Pons (tissue), 1 donor: ENCODE data around the gene FBN2.
A peak's percentile ranks its signal among the peaks of the same experiment; 100 is the strongest.

Source experiments
- DNase-seq: peaks from one replicate; pipeline ENCODE4 v3.0.0-alpha.2; 2016; ENCODE audit warnings: low spot score

Gene FBN2

DNA sequence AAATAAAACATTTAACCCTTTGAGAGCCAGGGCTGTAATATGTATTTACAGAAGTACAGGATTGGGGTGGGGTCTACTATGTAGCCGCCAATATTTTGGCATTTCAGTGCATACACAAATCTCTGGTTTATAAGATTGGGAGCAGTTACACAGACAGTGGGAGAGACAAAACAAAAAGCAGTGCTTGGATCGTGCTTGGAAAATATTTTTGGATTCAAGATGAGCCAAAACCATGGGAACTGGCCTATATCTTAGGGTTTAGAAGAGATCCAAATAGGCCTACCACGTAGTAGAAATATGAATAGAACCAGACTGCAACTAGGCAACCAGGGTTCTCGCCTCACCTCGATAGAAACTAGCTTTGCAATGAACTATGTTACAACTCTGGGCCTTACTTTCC is 284.9 kb downstream of the FBN2 start:
- no peak for DNase-seq

DNA sequence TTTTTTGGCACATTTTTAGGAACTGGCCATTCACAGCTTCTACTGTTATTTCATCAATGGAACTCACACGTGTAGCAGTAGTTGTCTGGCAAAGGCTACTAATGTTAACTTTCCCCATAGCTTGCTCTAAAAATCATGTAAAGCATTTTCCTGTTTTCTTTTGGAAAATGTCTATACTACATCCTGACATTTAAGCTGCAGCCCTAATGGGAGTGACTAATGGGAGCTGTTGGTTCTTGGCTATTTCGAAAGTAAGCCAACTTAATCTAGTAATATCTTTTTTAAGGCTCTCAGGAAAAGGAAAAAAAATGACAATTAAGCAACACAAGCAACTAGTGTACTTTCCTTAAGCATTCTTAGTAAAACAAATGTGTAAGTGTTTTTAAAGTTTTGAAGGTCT is 285.3 kb downstream of the FBN2 start:
- DNase-seq: no peak

DNA sequence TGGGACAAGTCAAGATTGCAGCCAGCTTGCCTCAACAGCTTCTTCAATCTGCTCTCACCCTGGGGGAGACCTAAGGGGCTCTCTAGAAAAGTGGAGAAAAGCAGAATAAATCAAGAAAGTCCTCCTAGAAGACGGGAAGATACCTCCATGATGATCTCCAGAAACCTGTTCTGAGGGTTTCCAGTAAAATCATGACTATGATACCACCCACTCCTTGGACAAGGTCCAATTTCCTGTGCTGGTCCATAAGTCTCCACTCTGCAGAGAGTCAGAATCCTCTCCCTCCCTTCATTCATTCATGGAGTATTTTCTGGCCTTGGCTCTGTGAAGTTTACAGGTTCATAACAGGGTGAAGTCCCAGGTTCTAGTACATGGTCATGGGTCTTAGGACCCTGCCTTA is 285.8 kb downstream of the FBN2 start:
- DNase-seq: no peak

DNA sequence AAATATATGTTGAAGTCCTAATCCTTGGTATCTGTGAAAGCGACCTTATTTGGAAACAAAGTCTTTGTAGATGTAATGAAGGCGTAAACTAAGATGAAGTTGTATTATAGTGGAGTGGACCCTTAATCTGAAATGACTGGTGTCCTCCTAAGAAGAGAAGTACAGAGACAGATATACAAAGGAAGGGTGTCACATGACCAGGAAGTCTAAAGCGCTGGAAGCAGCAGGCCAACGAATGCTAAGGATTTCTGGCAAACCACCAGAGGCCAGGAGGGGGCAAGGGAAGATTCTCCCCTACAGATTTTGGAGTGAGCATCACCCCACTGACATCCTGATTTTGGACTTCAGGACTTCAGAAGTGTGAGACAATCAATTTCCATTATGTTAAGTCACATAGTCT is 292.1 kb downstream of the FBN2 start:
- DNase-seq: no peak

DNA sequence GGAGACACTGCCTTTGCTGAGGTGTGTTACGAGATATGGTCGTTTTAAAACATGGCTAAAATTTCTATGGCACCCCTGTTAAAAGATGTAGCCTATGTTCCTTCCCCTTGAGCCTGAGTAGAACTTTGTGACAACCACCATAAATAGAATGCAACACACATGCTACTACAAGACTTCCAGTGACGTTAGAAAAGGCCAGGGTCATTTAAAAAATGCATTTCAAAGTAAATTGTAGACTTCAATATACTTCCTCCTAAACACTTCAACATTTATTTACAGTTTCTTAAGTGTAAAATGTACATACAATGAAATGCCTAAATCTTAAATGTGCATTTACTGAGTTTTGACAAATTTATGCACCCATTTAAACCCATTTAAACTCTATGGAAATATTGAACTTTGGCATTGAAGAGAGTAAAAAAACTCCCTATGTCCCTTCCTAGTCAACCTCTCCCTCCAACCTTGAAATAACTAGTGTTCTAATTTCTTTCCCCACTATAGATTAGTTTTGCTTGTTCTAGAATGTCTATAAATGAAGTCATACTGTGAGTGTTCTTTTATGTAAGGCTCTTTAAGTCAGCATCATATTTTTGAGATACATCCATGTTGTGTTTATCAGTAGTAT is 294.0 kb downstream of the FBN2 start:
- no peak for DNase-seq

DNA sequence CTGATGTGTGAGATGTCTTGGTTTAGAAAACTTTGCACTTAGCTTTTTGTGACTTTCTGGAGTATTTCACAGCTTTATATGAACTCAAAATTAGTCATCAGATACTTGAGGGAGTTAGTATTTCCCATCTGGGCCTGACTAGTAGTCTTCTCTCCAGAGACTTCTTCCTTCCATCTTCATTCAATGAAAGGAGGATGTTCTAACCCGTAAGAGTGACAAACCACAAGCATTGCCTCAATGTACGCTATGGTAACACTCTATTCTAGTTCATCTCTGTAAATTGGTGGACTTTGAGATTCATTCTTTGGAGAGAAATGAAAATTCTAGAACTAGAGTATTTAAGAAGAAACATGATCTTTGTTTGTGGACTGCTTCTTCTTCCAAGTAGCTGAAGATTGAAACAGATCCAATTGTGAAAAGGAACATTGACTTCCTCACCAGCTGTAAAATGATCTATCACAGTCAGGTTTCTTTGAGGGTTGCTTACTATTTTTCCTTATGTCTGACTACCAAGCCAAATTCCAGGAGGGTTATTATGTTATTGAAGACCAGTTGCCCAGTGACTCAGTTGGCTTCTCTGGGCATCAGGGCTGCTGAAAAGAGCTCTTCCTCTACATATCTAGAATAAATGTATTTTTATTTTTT is 296.9 kb downstream of the FBN2 start:
- no peak for DNase-seq

DNA sequence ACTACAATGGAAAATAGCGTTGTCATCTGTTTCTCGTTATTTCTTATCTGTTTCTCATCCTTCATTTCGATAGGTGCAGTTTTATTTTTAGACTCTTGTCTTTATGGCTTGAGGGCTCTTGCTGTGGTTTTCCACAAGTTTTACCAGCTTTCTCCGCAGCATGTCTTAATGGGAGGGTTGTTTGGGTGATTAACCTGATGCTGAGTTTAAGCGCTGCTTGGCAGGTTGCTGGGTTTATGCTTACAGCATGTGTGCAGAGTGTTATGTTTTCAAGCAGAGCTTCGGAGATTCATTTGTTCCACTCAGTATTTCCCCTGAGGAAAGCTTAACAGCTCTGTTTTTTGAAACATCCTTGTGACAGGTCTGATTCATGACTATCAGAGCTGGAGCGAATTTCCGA is 300.5 kb downstream of the FBN2 start:
- no peak for DNase-seq

DNA sequence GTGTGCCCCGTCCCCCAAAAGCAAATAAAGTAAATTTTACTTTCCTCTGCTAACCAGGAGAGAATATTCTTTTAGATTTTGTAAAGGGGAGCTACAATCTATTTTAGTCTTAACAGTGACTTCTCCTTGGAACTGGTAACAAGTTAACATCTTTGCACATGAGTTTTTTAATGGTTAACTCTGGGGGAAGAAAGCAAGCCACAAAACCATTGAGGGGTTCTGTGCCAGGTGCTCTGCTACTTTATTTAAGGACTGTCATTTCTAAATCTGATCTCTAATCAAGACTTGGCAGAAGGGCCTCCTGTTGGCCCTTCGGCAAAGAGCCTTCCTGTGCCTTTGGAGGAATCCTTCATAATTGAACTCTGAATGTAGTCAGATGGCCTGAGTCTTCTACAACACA is 301.0 kb downstream of the FBN2 start:
- DNase-seq: no peak

DNA sequence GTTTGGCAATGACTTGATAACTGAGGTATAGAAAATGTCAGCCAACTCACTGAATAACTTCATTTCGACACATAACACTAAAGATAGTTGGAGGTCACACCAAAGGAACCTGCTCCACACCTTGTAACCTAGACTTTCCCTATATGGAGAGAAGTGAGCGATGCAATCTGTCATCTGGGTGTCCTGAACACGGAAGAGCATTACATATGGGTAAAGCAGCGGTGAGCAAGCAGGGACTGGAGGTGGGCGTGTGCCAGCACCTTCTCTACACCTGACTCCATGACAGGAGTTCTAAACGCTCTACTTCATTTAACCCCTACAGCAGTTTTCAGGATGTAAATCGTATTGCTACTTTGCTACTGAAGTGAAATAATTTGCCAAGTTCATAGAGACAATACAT is 301.7 kb downstream of the FBN2 start:
- no peak for DNase-seq

DNA sequence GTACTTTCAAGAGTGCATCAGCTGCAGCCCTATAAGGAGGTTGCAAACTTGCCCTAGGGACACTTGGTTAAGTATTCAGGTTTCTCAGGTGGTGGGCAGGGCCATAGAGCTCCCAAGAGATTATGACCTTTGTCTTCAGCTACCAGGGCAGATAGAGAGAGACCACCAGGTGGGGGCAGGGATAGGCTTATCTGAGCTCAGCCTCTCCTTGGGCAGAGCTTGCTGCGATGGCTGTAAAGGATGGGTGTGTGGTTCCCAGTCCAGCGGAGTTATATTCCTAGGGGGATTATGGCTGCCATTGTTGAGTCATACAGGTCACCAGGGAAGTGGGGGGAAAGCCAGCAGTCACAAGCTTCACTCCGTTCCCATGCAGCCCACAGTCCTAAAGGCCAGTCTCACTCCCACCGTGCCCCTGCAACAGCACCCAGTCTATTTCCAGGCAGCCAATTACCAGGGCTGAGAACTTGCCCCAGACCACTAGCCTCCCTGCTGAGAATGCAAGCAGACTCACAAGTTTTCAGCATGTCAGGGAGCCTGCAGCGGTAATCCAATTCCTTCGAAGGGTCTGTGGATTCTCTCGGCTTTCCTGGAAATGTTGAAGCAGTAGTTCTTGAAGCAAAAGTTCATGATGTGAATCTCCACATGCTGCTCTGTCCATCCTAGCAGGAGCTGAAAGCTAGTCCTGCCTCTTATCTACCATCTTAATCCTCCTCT is 303.0 kb downstream of the FBN2 start:
- DNase-seq: no peak

DNA sequence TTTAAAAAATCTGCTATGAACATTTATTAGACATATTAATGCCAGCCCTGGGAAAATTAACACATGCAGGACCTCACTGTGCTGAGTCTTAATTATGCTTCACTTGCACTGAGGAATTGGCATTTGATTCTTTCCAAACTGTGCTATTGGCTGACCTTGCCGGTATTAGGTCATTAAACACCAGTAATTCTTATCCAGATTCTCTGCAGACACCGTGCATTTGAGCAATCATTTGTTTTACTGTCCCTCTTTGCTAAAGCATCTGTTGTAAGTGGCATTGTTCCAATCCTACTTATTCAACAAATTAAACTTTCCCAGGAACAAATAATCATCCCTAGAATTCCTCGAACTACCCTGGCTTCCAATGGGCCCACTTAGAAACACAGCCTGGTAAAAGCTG is 309.5 kb downstream of the FBN2 start:
- DNase-seq: peak; percentile 32

DNA sequence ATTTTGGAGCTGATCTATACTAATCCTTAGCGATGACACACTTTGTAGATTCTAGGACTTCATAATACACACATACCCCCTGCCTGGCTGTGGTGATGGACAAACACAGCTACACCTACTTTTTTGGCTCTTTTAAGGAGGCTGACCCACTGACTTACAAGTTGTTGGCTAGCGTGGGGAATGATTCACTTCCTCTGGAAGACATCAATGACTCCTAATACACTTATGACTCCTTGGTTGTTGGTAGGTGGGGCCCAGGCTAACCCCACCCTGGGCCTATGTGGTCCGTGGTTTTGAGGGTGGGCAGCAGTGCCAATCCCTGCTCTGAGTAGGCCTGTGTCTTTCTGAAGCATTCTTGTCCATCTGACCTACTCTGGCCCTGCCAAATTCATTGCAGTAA is 310.0 kb downstream of the FBN2 start:
- no peak for DNase-seq

DNA sequence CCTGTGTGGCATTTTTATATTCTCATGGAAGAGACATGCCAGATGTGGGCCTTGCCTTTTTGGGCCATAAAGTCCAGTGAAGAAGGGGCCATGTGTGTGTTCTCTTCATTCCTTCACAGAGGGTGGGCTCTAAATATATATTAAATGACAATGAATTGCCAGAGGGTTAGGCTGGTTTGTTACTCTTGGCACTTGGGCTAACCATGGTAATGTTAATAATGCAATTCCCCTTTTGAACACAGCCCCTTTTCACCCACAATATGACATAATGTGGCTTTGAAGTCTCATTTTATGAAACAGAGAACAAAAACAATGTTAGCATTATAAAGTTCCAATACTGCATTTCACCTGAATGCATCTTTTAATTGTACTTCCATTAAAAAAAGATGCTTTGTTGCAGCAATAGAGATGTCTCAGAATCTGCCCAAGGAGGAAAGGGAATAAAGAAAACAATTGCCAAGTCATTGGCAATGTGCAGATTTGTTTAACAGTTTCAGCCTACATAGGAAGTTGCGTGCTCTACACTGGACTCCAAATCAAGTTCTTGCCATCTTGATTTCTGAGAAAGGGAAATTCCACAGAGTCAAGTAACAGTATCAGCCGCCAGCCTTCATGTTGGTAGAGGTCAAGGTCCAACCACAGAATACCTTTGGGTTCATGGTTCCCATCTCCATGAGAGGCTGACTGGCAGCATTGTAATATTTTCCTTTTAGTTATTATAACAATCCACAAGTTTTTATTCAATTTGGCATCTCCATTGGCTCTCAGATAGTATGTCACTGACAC is 312.6 kb downstream of the FBN2 start:
- DNase-seq: no peak

DNA sequence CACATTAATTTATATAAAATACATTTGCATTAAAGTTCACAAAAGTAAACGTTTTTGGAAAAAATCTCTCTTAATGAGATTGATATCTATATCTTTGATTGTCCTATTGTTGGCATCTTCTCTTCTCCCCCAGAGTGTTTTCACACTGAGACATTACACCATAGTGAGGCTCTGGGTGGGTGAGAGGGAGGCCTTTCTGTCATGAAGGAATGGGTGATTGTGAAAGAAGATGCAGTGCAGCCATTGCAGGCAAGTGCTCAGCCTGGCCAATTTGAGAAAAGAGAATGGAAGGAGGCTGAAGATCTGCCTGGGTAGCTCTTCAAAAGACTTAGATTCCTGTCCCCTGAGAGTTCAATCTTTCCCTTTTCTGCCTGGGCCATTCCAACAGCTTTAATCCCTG is 313.7 kb downstream of the FBN2 start:
- no peak for DNase-seq

DNA sequence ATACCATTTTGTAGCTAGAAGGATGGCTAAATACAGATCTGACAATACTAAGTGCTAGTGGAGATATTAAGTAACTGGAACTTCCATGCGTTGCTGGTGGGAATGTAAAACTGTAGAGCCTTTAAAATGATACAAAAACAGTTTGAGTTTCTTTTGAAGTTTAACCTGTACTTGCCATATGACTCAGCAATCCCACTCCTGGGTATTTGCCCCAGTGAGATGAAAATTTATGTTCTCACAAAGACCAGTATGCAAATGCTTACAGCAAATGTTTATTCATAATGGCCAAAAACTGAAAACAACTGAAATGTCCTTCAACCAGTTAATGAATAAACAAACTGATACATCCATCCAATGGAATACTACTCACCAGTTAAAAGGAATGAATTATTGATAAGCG is 317.2 kb downstream of the FBN2 start:
- DNase-seq: no peak

DNA sequence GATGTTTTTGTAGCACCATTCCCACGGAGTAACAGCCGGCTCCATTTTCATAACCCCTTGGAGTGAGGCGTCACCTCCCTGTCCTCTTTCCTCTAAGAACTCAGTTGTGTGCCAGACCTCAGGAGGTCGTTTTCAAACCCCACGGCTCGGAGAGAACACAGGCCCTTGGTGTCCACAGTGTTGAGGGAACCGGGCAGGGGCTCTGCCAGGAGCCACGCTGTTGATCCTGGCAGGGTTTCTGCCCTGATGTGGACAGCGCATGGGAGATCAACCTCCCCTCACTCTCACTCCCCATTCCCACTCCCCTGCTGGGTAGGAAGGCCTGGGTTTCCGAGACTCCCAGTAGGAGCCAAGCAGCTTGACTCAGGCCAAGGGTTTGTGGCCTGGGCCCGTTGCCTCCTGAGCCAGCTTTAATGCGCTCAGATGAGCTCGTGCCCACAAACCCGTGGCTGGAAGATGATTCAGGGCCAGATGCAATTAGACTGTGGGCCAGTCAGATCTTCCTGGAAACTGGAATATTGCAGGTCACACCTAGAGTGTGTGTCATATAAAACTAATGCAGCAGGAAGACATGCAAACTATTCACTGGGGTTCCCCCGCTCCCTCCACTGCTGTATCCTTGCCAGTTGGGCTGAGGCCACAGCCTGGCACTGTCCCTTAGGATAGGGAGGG is 321.0 kb downstream of the FBN2 start:
- no peak for DNase-seq

DNA sequence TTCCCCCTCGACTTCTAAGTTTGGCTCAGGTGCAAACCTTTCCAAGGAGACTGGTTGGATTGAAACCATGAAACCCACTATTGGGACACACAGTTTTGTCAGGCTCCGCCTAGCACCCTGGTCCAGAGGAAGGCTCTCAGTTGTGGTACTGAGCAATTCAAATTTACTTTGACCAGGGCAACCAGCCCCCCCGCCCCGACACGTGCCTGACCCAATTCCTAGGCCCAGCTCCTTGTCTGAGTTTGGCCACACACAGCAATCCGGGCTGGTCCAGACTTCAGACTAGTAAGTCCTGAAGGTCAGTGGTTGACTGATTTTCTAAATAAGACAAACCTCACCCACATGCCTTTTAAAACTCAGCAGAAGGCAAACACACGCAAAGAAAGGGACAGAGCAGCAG is 321.8 kb downstream of the FBN2 start:
- DNase-seq: no peak

DNA sequence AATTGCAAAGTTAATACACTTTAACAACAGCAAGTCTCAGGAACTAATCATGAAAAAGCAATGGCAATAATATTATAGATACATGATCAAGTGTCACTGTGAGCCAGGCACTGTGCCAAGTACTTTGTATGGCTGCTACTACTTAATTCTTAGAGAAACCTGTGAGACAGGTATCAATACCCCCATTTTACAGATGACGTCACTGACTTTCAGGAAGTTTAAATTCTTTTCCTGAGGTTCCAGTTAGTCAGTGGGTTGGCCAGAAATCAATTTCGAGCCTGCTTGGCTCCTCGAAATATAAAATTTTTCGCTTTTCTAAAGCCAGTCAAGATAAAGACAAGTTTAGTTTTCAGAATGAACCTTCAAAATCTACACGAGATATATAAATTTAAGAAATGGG is 324.2 kb downstream of the FBN2 start:
- DNase-seq: no peak

DNA sequence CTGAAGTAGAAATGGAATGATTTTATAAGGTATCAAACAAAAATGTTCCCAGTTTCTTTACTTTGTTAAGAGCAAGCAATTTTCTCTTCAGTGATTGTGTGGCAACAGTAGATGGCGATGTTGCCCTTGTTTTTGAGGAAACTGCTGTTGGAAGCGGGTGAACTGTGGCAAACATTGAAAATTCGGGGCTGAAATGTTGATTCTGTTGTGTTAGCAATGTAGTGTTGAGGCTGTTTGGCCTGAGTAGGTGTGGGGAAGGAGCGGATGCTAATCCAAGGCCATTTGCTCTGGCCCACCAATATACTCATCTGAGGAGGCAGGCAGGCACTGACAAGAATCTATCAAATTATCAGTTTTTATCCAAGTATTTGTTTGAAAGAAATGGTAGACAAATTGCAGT is 324.7 kb downstream of the FBN2 start:
- DNase-seq: peak; percentile 74

DNA sequence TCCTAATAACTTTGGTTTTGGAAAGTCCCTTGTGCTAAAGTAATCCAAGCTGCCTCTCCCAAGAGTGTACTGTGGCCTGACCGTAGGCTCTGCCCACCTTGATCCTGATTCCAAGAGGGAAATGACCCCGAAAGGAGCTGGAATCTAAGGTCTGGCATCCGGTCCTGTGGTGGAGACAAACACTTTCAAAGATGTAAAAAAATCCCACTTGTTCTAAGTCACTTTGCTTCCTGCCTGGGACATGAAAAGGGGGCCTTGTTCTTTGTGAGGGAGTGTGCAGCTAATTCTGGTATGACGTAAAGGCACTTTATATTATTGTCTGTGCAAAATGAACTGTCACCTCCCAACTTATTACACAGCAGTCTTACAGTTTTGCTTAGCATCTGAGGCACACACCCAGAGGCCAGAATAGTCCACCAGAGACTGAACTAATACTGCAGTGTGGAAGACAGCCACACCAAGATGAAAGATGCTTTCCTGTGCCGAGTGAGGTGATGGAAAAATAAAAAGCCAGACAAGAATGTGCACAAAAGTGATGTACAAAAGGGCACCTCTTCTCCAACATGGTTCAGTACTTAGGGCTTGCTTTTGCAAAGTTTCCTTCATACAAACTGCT is 325.7 kb downstream of the FBN2 start:
- DNase-seq: no peak

DNA sequence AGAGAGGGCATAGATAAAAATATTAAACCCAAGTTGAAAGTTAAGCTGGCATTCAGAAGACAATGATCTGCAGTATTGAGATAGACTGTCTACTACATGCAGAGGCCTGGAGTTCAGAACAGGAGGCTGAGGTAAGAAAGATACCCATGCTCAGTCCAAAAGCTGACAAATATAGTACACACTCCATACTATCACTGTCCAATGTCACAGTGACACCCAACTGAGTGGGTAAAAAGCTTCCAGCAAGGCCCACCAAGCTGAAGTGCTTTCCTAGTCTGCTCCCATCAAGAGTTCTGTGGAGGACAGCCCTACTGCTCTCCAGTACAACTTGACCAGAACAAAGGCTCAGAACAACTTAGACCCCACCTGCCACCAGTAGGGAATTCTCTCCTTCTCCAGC is 329.6 kb downstream of the FBN2 start:
- no peak for DNase-seq
